Right lobe of liver (tissue), 4 donors: ENCODE results near the gene LZIC.

ENCODE experiments used
- POLR2A ChIP-seq: fragments of 450-650 bp; IDR thresholded peaks from one replicate; pipeline ENCODE4 v1.6.1; 2017; ENCODE audit warnings: antibody characterized with exemption, mild to moderate bottlenecking
- TF ChIP-seq, protein P1 (sequence below), 4 donors: fragments of 200-600 bp in 3 of 4; fragments of 450-650 bp in 1 of 4; IDR thresholded peaks; one replicate each; pipeline versions ENCODE4 v1.5.1 to v1.8.0; 2016 to 2022; ENCODE audit warnings: antibody characterized with exemption in 4 of 4, mild to moderate bottlenecking in 2 of 4
- donor health status: DM: no; HTN: no; CAD: no.
- donor health status: DM: no; HTN: no; CAD: no.
- donor health status: DM: no; HTN: yes; CAD: no.

DNA sequence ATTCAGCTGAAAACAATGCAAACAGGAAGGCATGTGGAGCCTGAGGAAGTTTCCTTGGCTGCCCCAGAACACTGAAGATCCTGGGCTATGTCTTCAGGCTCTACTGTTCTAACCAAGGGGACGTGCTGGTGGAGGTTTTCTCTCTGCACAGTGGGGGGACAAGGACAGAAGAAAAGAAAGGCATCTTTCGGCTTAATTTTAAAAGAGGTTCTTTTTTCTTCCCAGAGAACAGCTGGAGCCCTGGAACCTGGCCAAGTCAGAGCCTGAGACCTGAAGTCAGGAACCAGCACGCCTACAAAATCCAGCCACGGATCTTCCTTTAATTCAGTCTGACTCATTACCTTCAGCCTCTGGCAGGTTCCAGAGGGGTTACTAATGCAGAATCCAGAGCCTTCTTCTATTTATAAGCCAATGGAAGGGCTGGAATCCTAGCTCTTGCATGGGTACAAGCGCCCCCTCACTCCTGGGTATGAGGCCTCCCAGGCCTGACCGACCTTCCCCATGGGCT lies 52.9 kb downstream of the LZIC start:
- TF ChIP-seq, protein P1, sequence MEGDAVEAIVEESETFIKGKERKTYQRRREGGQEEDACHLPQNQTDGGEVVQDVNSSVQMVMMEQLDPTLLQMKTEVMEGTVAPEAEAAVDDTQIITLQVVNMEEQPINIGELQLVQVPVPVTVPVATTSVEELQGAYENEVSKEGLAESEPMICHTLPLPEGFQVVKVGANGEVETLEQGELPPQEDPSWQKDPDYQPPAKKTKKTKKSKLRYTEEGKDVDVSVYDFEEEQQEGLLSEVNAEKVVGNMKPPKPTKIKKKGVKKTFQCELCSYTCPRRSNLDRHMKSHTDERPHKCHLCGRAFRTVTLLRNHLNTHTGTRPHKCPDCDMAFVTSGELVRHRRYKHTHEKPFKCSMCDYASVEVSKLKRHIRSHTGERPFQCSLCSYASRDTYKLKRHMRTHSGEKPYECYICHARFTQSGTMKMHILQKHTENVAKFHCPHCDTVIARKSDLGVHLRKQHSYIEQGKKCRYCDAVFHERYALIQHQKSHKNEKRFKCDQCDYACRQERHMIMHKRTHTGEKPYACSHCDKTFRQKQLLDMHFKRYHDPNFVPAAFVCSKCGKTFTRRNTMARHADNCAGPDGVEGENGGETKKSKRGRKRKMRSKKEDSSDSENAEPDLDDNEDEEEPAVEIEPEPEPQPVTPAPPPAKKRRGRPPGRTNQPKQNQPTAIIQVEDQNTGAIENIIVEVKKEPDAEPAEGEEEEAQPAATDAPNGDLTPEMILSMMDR (IDR thresholded peaks at IDR 0.05), result no peak
- TF ChIP-seq POLR2A, result no peak
